GM20431 (cell line): Measurements from ENCODE around the gene YBX1.
"Not testable (repeated sequence)": the region's sequence is repeated elsewhere in the genome, so short reads cannot be mapped to it uniquely, and the experiment has no call there.

Source experiments
- in situ Hi-C: fragments of 300-500 bp; cut with MseI, MboI; formaldehyde crosslinking; loops from one replicate; pipeline ENCODE4 v1.15.0; 2020; ENCODE audit warnings: low sequenced_read_pairs; ENCODE audit not compliant: unreplicated experiment

The YBX1 gene

DNA sequence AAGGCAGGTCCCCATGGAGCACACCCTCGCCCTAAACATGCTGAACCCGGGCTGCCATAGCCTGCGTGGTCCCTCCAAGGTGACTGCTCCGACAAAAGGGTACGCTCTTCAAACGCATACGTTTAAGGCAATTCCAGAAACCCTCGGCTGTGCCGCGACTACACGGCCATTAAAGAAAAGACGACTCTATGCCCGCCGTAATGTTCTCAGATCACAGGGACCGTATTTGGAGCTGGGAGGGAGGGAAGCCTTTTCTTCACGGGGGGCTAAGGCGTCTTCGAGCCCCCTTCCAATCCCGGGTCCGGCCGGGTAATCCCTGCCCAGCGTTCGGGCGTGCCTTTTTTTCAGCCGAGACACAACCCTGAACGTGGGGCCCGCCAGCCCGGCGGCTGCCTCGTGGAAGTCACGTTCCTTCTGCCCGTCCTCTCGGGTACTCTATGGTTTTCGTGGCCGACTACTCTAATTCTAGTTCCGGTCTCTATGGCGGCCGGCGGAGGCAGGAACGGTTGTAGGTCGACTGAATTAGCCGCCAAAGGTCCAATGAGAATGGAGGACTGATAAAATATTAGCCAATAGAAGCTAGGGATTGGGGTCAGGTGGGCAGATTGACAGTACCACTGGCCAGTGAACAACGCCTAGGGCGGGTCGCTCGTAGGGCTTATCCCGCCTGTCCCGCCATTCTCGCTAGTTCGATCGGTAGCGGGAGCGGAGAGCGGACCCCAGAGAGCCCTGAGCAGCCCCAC is at the start of gene YBX1:
YBX1 (plus strand) TSS at position 678 of the 743 bp plus-strand sequence. CDS start 148 bp downstream, outside the sequence.
- in situ Hi-C loops = no loop called here

DNA sequence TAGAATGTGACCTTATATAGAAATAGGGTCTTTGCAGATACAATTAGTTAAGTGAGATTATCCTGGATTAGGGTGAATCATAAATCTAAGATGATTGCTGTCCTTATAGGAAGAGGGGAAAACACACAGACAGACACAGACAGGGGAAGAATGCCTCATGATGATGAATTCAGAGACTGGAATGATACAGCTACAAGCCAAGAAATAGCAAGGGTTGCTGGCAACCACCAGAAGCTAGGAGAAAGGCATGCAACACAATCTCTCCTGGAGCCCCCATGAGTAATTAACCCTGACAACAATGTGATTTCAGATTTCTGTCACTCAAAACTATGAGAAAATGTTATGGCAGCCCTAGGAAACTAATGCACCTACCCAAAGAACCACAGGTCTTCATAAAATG is 43.1 kb upstream of the YBX1 start:
- in situ Hi-C loops = no loop called here

- in situ Hi-C loops = no loop called here
These were observed 36.2 kb upstream of the YBX1 start for GRCh38 chr1:42646056-42646455.

GRCh38 chr1:42657201-42657600 is 25.0 kb upstream of the YBX1 start:
- in situ Hi-C loops = no loop called here

- in situ Hi-C loops = no loop called here
These were observed 24.0 kb upstream of the YBX1 start, which contains the start of gene PPIH for GRCh38 chr1:42657981-42658876. Gene PPIH (plus strand): TSS chr1:42658423. CDS start chr1:42658447, 24 bp downstream.

DNA sequence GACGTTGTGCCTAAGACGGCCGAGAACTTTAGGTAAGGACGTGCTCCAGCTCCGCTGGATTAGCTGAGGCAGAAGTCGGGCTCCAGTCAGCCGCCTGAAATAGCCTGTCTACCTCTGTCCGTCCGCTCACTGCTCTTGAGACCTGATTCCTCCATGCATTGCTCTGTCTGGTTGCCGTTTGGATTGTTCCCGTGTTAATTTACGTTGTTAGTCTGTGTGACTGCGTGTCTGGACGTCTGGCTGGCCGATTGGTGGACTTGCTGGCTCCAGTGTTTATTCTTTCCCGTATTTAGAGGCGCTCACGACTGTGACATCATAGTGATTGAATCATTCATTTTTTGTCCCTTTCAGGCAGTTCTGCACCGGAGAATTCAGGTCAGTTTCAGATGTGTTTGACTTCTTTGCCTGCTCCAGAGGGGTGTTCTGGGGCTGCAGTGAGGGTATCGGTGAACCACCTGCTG is 23.3 kb upstream of the YBX1 start:
- in situ Hi-C loops = no loop called here

- in situ Hi-C loops = no loop called here
These were observed 21.2 kb upstream of the YBX1 start for GRCh38 chr1:42660907-42661500.

GRCh38 chr1:42669936-42670335 is 12.3 kb upstream of the YBX1 start:
- in situ Hi-C loops = no loop called here

DNA sequence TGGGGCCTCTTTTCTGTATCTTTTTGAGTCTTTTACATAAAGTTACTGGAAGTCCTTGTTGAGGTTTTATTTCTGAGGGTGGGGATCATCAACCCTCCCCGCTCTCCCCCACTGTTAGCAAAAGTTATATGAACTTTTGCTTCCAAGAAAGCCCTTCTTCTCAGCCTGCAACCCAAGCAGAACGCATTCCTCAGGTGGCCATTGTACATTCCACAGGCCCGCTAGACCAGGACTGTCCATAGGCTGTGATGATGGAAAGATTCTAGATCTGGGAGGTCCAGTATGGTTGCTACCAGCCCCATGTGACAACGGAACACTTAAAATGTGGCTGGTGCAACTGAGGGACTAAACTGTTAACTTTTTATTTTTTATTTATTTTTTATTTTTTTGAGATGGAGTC is 11.8 kb upstream of the YBX1 start:
- in situ Hi-C loops = no loop called here

GRCh38 chr1:42674214-42674613 is 8.0 kb upstream of the YBX1 start:
- in situ Hi-C loops = no loop called here

- in situ Hi-C loops = no loop called here
These were observed 7.5 kb upstream of the YBX1 start for GRCh38 chr1:42674682-42675081.

- in situ Hi-C loops = no loop called here
These were observed 6.8 kb upstream of the YBX1 start for GRCh38 chr1:42675467-42675866.

DNA sequence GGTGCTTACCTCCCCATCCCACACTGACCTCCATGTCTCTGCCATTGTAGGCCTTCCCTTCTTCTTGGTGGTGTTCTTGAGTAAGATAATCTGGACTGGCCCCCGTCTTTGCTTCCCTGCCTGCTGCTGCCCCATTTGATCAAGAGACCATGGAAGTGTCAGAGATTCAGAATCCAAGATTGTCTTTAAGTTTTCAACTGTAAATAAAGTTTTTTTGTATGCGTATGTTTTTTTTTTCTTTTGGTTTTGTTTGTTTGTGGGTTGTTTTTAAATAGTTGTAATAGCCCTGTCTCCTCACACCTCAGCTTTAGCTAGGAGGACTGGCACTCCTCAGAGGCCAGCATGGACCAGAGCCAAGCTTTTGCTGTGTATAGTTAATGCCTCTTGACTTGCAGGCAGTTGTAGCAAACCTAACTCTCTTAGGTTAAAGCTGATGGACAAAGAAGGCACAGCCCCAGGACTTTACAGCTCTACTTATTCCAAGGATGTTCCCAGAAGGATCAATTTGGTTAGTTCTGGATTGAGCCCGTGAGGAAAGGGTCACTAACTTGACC is 5.6 kb upstream of the YBX1 start:
- in situ Hi-C loops = no loop called here

DNA sequence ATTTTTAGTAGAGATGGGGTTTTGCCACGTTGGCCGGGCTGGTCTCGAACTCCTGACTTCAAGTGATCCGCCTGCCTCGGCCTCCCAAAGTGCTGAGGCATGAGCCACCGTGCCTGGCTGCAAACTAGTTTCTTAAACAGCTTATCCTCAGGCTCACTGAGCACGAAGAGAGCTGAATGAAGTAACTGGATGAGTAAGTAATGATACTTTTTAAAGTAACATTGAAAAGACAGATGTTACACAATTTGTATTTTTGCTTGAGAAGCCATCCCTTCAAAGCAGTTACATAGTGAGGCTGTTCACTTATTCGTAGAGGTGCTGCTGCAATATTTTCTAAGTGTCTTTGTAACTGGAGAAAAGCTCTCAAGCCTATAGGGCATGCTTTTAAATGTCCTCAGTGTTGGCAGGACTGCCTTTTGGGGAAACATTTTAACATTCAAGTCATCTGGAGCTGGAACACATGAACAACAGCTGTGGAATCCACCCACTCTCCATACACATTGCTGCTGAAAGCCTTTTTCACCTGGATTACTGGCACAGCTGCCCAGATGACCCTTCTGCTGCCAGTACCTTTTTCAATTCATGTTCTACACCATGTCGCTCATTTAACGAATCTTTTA is 2.7 kb upstream of the YBX1 start:
- in situ Hi-C loops = no loop called here

DNA sequence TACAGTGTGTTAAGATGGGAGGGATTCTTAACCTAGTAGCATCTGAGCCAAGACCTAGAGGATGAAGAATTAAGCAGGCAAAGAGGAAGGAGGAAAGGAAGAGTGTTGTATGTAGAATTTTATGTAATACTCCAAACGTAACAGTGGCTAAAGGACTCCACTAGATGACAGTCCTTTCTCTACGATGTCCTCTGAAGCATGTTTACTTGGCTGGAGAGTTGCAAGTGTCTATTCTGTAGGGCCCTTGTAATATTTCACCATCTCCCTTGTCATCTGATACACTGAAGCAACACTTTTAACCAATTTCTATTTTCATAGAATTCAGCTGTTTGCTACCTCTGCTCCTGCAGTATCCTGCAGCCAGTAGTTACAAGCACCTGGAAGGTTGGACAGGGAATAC is 2.2 kb upstream of the YBX1 start:
- in situ Hi-C loops = no loop called here

DNA sequence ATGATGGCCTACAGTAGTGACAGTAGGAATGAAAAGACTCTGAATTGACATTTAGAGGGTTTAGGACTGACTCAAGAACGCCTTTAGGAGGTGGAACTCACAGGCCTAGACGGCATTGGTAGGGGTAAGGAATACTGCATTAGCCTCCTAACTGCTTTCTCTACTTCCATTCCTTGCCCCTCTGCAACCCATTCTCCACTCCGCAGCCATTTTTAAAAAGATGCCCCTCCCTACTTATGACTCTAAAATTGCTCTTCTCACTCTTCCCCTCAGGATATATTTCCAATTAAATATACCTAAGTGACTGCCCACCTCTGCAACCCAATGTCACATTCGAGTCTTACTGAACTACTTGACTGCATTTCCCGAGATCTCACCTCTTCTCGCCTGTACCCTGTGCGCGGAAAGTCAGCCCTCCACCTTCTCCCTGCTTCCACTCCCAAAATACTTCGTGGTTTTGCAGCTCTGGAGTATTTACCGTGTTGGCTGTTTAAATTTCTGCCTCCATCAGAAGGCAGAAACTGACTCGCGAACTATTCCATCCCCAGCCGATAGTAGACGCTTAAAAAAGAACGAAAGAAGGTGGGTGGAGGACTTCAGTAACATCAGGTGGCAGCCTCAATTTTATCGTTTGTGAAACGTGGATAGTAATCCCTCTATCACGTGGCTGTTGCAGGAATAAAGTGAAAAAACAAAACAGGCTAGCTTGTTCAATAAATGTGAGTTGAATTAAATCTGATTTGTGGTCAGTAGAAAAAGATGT is 1.1 kb upstream of the YBX1 start:
- in situ Hi-C loops = no loop called here

- in situ Hi-C loops = not testable (repeated sequence)
These were observed 193 bp downstream of the YBX1 start for GRCh38 chr1:42682484-42682738.

DNA sequence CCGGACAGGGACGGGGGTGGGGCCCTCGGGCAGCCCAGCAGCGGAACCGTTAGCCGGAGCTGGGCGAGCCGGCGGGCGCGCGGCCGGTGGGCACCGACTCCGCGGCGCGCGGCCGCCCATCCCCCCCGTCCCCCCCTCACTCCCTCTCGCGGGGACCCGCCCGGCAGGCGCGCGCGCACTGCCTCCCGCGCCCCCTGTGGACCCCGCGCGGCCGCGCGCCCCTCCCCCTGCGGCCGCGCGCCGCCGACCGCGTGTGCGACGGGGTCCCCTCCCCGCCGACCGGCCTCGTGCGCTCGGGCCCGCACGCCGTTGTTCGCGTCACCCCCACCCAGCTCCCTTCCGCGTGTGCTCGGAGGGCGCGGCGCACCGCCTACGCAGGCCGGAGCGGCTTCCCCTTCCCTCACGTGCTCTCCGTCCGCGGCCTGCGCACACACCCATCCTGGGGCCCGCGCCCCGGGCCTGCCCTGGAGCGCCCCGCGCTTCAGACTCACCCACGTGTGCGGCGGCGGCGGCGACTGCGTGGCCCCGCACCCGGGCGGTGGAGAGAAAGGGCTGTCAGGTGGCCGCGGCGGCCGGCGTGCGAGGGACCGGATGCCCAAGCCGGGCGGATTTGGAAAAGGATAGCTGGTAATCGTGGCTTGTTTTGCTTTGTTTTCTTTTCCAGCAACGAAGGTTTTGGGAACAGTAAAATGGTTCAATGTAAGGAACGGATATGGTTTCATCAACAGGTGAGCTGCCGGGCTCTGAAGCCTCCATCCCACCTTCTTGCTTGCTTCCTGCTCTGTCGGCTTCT is 717 bp downstream of the YBX1 start:
- in situ Hi-C loops = no loop called here

GRCh38 chr1:42684139-42684538 is 1.9 kb downstream of the YBX1 start:
- in situ Hi-C loops = no loop called here
